Stimulated activated CD4-positive, alpha-beta T cell treated with anti-CD3 and anti-CD28 coated beads, TNF-alpha, amount 100 ng/mL, for 24 hours (primary cell): ENCODE measurements around the gene RAPGEF3.

ENCODE experiments used
- DNase-seq, 3 experiments: peaks; one replicate each; pipeline ENCODE4 v3.0.0-alpha.2; 2020; ENCODE audit warnings: low read depth in 3 of 3

The RAPGEF3 gene

GRCh38 chr12:47744005-47744651 lies 14.6 kb downstream of the RAPGEF3 start:
- DNase-seq, result peak in 2 of 3 experiments; percentile 13 to 52

GRCh38 chr12:47743311-47743860 lies 15.3 kb downstream of the RAPGEF3 start:
- DNase-seq, result no peak

- DNase-seq, result peak; percentile 54 to 76 (median 72)
Observed at GRCh38 chr12:47742253-47742825, 16.3 kb downstream of the RAPGEF3 start.

DNA sequence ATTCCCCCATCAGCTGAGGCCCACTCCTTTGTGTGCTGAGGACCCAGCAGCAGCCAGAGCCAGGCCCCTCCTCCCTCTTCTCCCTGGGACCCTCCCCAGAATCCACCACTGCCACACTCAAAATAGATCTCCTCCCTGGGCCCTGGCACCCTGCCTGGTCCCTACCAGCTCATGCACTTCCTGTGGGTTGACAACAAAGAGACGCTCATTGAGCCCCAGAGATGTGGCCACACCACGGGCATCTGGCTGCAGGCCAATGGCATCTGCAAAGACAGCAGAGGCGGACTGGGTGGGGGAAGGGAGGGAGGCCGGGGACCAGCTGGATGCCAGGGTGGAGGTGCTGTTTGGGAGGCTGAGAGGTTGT lies 17.4 kb downstream of the RAPGEF3 start:
- DNase-seq, result peak in 2 of 3 experiments; percentile 17 to 42

DNA sequence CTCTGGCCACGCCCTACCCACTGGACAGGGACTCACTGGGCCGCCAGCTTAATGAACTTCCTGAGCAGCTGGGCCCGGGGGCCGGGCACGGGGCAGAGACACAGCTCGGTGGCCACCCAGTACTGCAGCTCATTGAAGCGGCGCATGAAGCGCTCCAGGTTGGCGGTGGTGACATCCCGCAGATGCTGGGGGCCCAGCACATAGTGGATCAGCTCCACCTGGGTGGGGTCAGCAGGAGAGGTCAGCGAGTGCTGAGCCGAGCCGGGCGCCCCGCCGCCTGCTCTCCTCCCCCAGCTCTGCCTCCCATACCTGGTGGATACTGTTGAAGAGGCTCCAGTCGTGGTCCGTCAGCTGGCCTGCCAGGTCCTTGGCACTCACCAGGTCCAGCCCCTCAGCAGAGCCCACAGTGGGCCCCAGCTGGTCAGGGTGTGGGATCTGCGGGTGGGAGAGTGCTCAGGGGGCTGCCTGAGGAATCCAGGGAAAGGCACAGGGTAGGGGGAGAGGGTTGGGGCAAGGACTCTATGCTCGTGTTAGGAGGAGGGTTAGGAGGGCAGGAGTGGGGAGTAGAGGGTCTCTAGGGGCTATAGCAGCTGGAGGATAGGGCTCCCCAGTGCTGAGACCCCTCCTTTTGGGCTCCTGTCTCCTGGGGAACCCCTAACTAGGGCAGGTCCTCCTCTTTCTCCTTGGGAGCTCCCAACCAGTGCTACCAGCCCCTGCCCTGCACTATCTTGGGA lies 17.9 kb downstream of the RAPGEF3 start:
- DNase-seq, result no peak

DNA sequence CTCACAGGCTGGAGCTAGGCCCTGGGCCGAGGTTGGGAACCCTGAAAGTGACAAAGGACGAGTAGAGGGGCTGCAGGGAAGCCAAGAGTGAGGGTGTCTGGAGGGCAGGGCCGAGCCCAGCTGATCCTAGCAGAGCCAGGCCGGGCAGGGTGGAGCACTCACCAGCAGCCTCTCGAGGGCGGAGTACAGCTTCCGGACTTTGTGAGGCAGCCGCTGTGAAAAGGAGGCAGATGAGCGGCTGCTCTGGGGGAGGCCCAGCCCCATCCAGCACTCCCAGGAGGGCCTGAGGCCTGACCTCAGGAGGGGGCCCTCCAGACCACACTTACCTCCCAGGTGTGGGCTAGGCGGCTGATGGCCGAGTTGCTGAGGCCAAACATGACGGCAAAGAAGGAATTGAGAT lies 18.7 kb downstream of the RAPGEF3 start:
- no peak for DNase-seq

- no peak for DNase-seq
Observed at GRCh38 chr12:47739297-47739696, 19.4 kb downstream of the RAPGEF3 start.

GRCh38 chr12:47737936-47738594 lies 20.6 kb downstream of the RAPGEF3 start:
- DNase-seq, result no peak

- DNase-seq, result no peak
Observed at GRCh38 chr12:47736877-47737676, 21.6 kb downstream of the RAPGEF3 start.

GRCh38 chr12:47736216-47736615 lies 22.5 kb downstream of the RAPGEF3 start:
- DNase-seq, result no peak

GRCh38 chr12:47735649-47736048 lies 23.0 kb downstream of the RAPGEF3 start:
- DNase-seq, result no peak

DNA sequence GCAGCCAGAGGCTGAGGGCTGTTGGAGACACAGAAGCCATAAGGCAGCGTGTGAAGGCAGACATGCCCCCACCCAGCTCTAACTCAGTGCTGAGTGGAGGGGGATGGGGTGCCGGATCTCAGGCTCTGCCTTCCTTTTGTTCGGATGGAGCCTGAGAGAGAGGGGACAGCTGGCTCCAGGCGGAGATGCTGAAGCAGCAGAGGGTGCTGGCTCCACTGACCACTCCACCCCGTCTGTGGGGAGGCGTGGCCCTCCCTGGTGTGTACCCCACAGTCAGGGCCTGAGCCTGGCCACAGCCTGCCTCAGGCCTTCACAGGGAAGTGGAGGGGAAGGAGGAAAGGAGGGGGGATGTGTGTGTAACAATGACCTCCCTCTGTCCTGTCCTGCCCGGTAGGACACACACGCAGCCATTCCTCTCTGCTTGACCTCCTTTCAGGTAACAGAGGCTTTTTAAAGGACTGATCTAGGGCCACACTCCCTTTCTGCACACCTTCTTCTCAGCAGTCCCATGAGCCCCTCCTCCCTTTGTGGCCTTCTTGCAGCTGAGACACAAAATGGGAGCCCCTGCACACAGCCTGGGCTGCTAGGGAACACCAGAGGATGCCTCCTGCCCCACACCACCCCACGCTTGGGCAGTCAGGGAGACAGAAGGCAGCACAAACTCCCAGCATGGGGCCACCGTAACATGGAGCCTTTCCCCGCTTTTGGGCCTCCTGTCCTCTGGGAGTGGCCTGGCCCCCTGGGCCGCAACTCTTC lies 23.8 kb downstream of the RAPGEF3 start:
- DNase-seq, result no peak

DNA sequence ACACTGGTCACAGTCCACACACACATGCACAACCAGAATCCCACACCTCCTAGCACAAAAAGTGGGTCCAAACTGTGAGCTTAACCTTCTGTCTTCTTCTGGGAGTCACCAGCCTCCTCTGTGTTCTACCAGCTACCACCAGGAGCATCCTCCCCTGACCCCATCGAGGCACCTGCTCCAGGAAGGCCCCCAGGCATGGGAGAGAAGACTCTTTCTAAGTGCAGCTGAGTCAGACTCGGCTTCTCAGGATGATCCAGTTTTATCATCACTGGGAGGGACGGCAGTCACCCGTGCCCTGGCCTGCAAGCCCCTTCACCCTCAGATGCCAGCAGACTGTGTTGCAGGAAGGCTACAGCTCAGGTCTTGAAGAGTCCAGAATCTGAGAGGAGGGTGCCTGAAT lies 25.5 kb downstream of the RAPGEF3 start:
- no peak for DNase-seq

- no peak for DNase-seq
Observed at GRCh38 chr12:47732504-47732903, 26.2 kb downstream of the RAPGEF3 start.

DNA sequence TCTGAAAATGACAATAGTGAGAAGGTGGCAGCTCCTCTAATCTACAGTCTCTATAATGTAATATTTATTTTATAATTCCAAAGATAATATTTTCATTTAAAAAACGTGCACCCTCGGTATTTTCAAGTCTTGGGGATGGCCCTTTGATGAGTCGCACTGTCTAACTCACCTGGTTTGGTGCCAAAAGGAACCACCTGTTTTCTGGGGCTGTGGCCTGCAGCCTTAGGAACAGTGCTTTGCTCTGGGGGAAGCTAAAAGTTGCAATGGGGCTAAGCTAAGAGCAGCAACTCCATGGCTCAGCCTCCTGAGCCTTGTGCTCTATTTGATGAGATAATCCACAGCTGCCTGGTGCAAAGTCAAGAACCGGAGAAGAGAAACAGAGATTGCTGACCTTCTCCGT lies 27.0 kb downstream of the RAPGEF3 start:
- no peak for DNase-seq

GRCh38 chr12:47730341-47730744 lies 28.3 kb downstream of the RAPGEF3 start:
- no peak for DNase-seq

GRCh38 chr12:47729233-47729632 lies 29.4 kb downstream of the RAPGEF3 start:
- DNase-seq, result no peak

GRCh38 chr12:47725893-47726292 lies 32.8 kb downstream of the RAPGEF3 start:
- no peak for DNase-seq

GRCh38 chr12:47725091-47725772 lies 33.4 kb downstream of the RAPGEF3 start, which contains the start of gene ENDOU:
ENDOU (minus strand) TSS chr12:47725490; CDS start chr12:47725413, 77 bp downstream.
- DNase-seq, result no peak
